NCI-H2171 treated with DMSO at 0.1 percent for 48 hours (cell line): Measurements from ENCODE around the gene KDR.

Experiments used
- DNase-seq: peaks from one replicate; lab custom pipeline; 2025; lab: John Stamatoyannopoulos, UW

The KDR gene

GRCh38 chr4:55123791-55124190, 1.6 kb downstream of the KDR start:
- no peak for DNase-seq

- no peak for DNase-seq
Observed at GRCh38 chr4:55122235-55122634, 3.2 kb downstream of the KDR start.

- no peak for DNase-seq
Observed at GRCh38 chr4:55121246-55121645, 4.1 kb downstream of the KDR start.

GRCh38 chr4:55118397-55118796, 7.0 kb downstream of the KDR start:
- DNase-seq: no peak

- DNase-seq: no peak
Observed at GRCh38 chr4:55117511-55117910, 7.9 kb downstream of the KDR start.

GRCh38 chr4:55116450-55116849, 8.9 kb downstream of the KDR start:
- no peak for DNase-seq

GRCh38 chr4:55111601-55112000, 13.8 kb downstream of the KDR start:
- DNase-seq: no peak

- no peak for DNase-seq
Observed at GRCh38 chr4:55110131-55110530, 15.3 kb downstream of the KDR start.

GRCh38 chr4:55107054-55107453, 18.3 kb downstream of the KDR start:
- no peak for DNase-seq

GRCh38 chr4:55103224-55103623, 22.2 kb downstream of the KDR start:
- DNase-seq: no peak

- no peak for DNase-seq
Observed at GRCh38 chr4:55099816-55100215, 25.6 kb downstream of the KDR start.

- no peak for DNase-seq
Observed at GRCh38 chr4:55098456-55099204, 26.8 kb downstream of the KDR start.

- no peak for DNase-seq
Observed at GRCh38 chr4:55096619-55097018, 28.8 kb downstream of the KDR start.

- DNase-seq: no peak
Observed at GRCh38 chr4:55096045-55096444, 29.4 kb downstream of the KDR start.

- DNase-seq: no peak
Observed at GRCh38 chr4:55092504-55092903, 32.9 kb downstream of the KDR start.

GRCh38 chr4:55089916-55090315, 35.5 kb downstream of the KDR start:
- DNase-seq: no peak

GRCh38 chr4:55087913-55088260, 37.5 kb downstream of the KDR start:
- no peak for DNase-seq

GRCh38 chr4:55087009-55087912, 38.1 kb downstream of the KDR start:
- no peak for DNase-seq

- no peak for DNase-seq
Observed at GRCh38 chr4:55086578-55086977, 38.8 kb downstream of the KDR start.

- DNase-seq: no peak
Observed at GRCh38 chr4:55083735-55084134, 41.7 kb downstream of the KDR start.

- no peak for DNase-seq
Observed at GRCh38 chr4:55082756-55083155, 42.6 kb downstream of the KDR start.

GRCh38 chr4:55080174-55080865, 45.1 kb downstream of the KDR start:
- peak; percentile 55 for DNase-seq
